WTC11 (cell line): Measurements from ENCODE around the gene TGDS. TPM values are rescaled to one million over a fixed set of nuclear protein-coding genes. Genes with fewer than 3 reads are reported as not detected.

Experiments used
- ATAC-seq: fragments of 200-7000 bp; cut with Tn5 transposase; 2 replicates; pipeline ENCODE4 v1.10.0; 2021; ENCODE audit warnings: mild to moderate bottlenecking, moderate library complexity
- CTCF ChIA-PET: fragments of 300-600 bp; sonication (Branson Sonifier 250); formaldehyde crosslinking; loops from one replicate; lab custom pipeline; 2021; ENCODE audit warnings: antibody characterized with exemption; lab: Charles Lee
- POLR2A ChIA-PET: fragments of 350-600 bp; sonication (Branson Sonifier 250); formaldehyde crosslinking; loops from one replicate; lab custom pipeline; 2021; ENCODE audit warnings: antibody characterized with exemption; lab: Charles Lee
- DNase-seq: peaks from one replicate; pipeline ENCODE4 v3.0.0; 2021; ENCODE audit warnings: low spot score
- H3K27ac Mint-ChIP-seq: 2 replicates; pipeline ENCODE4 v1.8.0; 2021; ENCODE audit warnings: mixed read lengths
- H3K27me3 Mint-ChIP-seq: 2 replicates; pipeline ENCODE4 v1.8.0; 2021; ENCODE audit warnings: low read depth, mild to moderate bottlenecking, moderate library complexity, mixed read lengths
- H3K36me3 Mint-ChIP-seq: 2 replicates; pipeline ENCODE4 v1.8.0; 2021; ENCODE audit warnings: mixed read lengths
- H3K4me1 Mint-ChIP-seq: 2 replicates; pipeline ENCODE4 v1.8.0; 2022; ENCODE audit warnings: mixed read lengths
- H3K4me3 Mint-ChIP-seq: 2 replicates; pipeline ENCODE4 v1.8.0; 2021; ENCODE audit warnings: mild to moderate bottlenecking, moderate library complexity, mixed read lengths
- H3K9me3 Mint-ChIP-seq: 2 replicates; pipeline ENCODE4 v1.8.0; 2021; ENCODE audit warnings: mixed read lengths
- CREB1 ChIP-seq: sonication (generic); formaldehyde crosslinking; IDR thresholded peaks from 2 replicates; pipeline ENCODE4 v1.8.0; 2023; ENCODE audit warnings: mild to moderate bottlenecking, missing genetic modification reagents
- ELF4 ChIP-seq: sonication (generic); formaldehyde crosslinking; IDR thresholded peaks from 2 replicates; pipeline ENCODE4 v1.8.1; 2022; ENCODE audit warnings: low read depth, mild to moderate bottlenecking, moderate library complexity, missing genetic modification reagents
- ESRRA ChIP-seq: sonication (generic); formaldehyde crosslinking; IDR thresholded peaks from 2 replicates; pipeline ENCODE4 v1.8.1; 2022; ENCODE audit warnings: mild to moderate bottlenecking, missing genetic modification reagents, borderline replicate concordance
- FOXP1 ChIP-seq: sonication (generic); formaldehyde crosslinking; IDR thresholded peaks from 2 replicates; pipeline ENCODE4 v1.8.0; 2022; ENCODE audit warnings: missing genetic modification reagents, mild to moderate bottlenecking, moderate library complexity, borderline replicate concordance
- GTF2I ChIP-seq: fragments of 250-450 bp; sonication (Bioruptor Pico); conservative IDR thresholded peaks from 2 replicates; pipeline ENCODE4 v1.4.0; 2021; ENCODE audit warnings: mild to moderate bottlenecking
- HMGA2 ChIP-seq: fragments of 250-450 bp; sonication (Bioruptor Pico); IDR thresholded peaks from 2 replicates; pipeline ENCODE4 v1.4.0; 2021; ENCODE audit warnings: mild to moderate bottlenecking, moderate library complexity
- NFATC4 ChIP-seq: fragments of 250-450 bp; sonication (Bioruptor Pico); IDR thresholded peaks from 2 replicates; pipeline ENCODE4 v1.9.0; 2021; ENCODE audit warnings: mild to moderate bottlenecking
- NFE2L1 ChIP-seq: sonication (generic); formaldehyde crosslinking; IDR thresholded peaks from 2 replicates; pipeline ENCODE4 v1.8.1; 2023; ENCODE audit warnings: missing genetic modification reagents
- NR2C2 ChIP-seq: sonication (generic); formaldehyde crosslinking; IDR thresholded peaks from 2 replicates; pipeline ENCODE4 v1.8.0; 2022; ENCODE audit warnings: mild to moderate bottlenecking, missing genetic modification reagents
- NR3C1 ChIP-seq: sonication (generic); formaldehyde crosslinking; conservative IDR thresholded peaks from 2 replicates; pipeline ENCODE4 v1.8.1; 2023; ENCODE audit warnings: low read depth, mild to moderate bottlenecking, missing genetic modification reagents
- RORB ChIP-seq: fragments of 250-450 bp; sonication (Bioruptor Pico); IDR thresholded peaks from 2 replicates; pipeline ENCODE4 v1.9.0; 2021; ENCODE audit warnings: mild to moderate bottlenecking
- TEAD1 ChIP-seq: sonication (generic); formaldehyde crosslinking; IDR thresholded peaks from 2 replicates; pipeline ENCODE4 v1.8.0; 2022; ENCODE audit warnings: mild to moderate bottlenecking, missing genetic modification reagents
- ZNF121 ChIP-seq: sonication (generic); formaldehyde crosslinking; IDR thresholded peaks from 2 replicates; pipeline ENCODE4 v1.8.0; 2023; ENCODE audit warnings: missing genetic modification reagents
- ZNF671 ChIP-seq: fragments of 250-450 bp; sonication (Bioruptor Pico); IDR thresholded peaks from 2 replicates; pipeline ENCODE4 v1.8.0; 2021; ENCODE audit warnings: mild to moderate bottlenecking
- total RNA-seq: library from RNA; stranded (reverse); gene quantifications from 3 replicates; pipeline ENCODE4 v1.2.3, GENCODE V29; 2021
- TF ChIP-seq, protein P1 (sequence below): sonication (generic); formaldehyde crosslinking; IDR thresholded peaks from 2 replicates; pipeline ENCODE4 v1.8.1; 2022; ENCODE audit warnings: low read depth, mild to moderate bottlenecking, moderate library complexity, missing genetic modification reagents, borderline replicate concordance
- TF ChIP-seq, protein P2 (sequence below): sonication (generic); formaldehyde crosslinking; IDR thresholded peaks from 2 replicates; pipeline ENCODE4 v1.8.1; 2023; ENCODE audit warnings: mild to moderate bottlenecking, missing genetic modification reagents
- TF ChIP-seq, protein P3 (sequence below): fragments of 250-450 bp; sonication (Bioruptor Pico); IDR thresholded peaks from 2 replicates; pipeline ENCODE4 v1.8.0; 2021; ENCODE audit warnings: mild to moderate bottlenecking
- TF ChIP-seq, protein P4 (sequence below): sonication (generic); formaldehyde crosslinking; IDR thresholded peaks from 2 replicates; pipeline ENCODE4 v1.8.0; 2022; ENCODE audit warnings: missing genetic modification reagents
- TF ChIP-seq, protein P5 (sequence below): sonication (generic); formaldehyde crosslinking; IDR thresholded peaks from 2 replicates; pipeline ENCODE4 v1.8.1; 2022; ENCODE audit warnings: mild to moderate bottlenecking, moderate library complexity, missing genetic modification reagents
- TF ChIP-seq, protein P6 (sequence below): sonication (generic); formaldehyde crosslinking; IDR thresholded peaks from 2 replicates; pipeline ENCODE4 v1.8.0; 2022; ENCODE audit warnings: mild to moderate bottlenecking, missing genetic modification reagents
- TF ChIP-seq, protein P7 (sequence below): sonication (generic); formaldehyde crosslinking; IDR thresholded peaks from 2 replicates; pipeline ENCODE4 v1.8.0; 2022; ENCODE audit warnings: mild to moderate bottlenecking, missing genetic modification reagents

Gene TGDS
- total RNA-seq, 1 experiment from 2014 or later = 12.5 TPM

DNA sequence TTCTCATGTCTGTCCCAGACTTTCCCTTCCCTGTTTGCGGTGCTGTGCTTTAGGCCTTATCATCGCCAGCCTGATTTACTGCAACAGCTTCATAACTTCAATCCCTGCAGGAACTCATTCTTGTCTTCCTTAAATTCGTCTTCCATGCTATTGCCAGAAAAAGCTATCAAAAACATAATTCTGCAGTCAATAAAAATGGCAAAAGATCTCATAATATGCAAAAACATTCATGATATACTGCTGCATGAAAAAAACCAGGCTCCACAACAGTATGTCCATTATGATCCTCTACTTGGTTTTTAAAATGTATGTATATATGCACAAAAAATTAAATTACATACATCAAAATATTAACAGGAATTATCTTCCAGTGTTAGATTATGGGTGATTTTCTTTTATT, 28.4 kb downstream of the TGDS start:
- POLR2A ChIA-PET = no interaction called here
- H3K4me1 Mint-ChIP-seq = peaks cover 7% of the 10 kb centered on the region

DNA sequence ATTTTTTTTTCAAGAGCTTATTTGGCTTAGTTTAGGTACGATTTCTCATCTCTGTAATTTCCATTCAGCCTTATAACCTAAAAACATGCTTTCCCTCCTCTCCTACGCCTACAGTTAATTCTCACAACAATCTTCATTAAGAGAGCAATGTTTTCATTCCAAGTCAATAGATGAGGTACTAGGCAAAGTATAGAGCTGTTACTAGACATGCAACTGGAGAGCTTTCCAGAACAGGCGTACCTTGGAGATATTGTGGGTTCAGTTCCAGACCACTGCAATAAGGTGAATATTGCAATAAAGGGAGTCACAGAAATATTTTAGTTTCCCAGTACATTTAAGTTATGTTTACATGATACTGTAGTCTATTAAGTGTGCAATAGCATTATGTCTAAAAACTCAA, 34.8 kb downstream of the TGDS start:
- Mint-ChIP-seq H3K27me3 (no peaks in the 10 kb centered on the region), H3K9me3 (peaks cover 9% of the 10 kb centered on the region), H3K27ac (no peak overlapping the region), H3K4me1 (peaks cover 12% of the 10 kb centered on the region), H3K4me3 (no peak overlapping the region), H3K36me3 (peaks cover 7% of the 10 kb centered on the region)
- ChIA-PET CTCF (interaction anchor here (0.9 to 1.2 kb wide), 2 partner anchors 57 to 59 kb away, joined by 4 read pairs; no protein-coding TSS in a partner anchor), POLR2A (no interaction called here)
- DNase-seq = no peak
- no peak for ATAC-seq
- TF ChIP-seq ESRRA (CRISPR knock-in tag) = no peak
- TF ChIP-seq GTF2I = no peak
- TF ChIP-seq ZNF121 (CRISPR knock-in tag) = no peak
- TF ChIP-seq, protein P1, sequence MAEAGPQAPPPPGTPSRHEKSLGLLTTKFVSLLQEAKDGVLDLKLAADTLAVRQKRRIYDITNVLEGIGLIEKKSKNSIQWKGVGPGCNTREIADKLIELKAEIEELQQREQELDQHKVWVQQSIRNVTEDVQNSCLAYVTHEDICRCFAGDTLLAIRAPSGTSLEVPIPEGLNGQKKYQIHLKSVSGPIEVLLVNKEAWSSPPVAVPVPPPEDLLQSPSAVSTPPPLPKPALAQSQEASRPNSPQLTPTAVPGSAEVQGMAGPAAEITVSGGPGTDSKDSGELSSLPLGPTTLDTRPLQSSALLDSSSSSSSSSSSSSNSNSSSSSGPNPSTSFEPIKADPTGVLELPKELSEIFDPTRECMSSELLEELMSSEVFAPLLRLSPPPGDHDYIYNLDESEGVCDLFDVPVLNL (CRISPR knock-in tag) = no peak
- TF ChIP-seq, protein P2, sequence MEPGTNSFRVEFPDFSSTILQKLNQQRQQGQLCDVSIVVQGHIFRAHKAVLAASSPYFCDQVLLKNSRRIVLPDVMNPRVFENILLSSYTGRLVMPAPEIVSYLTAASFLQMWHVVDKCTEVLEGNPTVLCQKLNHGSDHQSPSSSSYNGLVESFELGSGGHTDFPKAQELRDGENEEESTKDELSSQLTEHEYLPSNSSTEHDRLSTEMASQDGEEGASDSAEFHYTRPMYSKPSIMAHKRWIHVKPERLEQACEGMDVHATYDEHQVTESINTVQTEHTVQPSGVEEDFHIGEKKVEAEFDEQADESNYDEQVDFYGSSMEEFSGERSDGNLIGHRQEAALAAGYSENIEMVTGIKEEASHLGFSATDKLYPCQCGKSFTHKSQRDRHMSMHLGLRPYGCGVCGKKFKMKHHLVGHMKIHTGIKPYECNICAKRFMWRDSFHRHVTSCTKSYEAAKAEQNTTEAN (CRISPR knock-in tag) = no peak
- no peak for TF ChIP-seq NR3C1 (CRISPR knock-in tag)
- no peak for TF ChIP-seq NFATC4
- TF ChIP-seq, protein P3, sequence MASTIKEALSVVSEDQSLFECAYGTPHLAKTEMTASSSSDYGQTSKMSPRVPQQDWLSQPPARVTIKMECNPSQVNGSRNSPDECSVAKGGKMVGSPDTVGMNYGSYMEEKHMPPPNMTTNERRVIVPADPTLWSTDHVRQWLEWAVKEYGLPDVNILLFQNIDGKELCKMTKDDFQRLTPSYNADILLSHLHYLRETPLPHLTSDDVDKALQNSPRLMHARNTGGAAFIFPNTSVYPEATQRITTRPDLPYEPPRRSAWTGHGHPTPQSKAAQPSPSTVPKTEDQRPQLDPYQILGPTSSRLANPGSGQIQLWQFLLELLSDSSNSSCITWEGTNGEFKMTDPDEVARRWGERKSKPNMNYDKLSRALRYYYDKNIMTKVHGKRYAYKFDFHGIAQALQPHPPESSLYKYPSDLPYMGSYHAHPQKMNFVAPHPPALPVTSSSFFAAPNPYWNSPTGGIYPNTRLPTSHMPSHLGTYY (CRISPR knock-in tag) = no peak
- TF ChIP-seq, protein P4, sequence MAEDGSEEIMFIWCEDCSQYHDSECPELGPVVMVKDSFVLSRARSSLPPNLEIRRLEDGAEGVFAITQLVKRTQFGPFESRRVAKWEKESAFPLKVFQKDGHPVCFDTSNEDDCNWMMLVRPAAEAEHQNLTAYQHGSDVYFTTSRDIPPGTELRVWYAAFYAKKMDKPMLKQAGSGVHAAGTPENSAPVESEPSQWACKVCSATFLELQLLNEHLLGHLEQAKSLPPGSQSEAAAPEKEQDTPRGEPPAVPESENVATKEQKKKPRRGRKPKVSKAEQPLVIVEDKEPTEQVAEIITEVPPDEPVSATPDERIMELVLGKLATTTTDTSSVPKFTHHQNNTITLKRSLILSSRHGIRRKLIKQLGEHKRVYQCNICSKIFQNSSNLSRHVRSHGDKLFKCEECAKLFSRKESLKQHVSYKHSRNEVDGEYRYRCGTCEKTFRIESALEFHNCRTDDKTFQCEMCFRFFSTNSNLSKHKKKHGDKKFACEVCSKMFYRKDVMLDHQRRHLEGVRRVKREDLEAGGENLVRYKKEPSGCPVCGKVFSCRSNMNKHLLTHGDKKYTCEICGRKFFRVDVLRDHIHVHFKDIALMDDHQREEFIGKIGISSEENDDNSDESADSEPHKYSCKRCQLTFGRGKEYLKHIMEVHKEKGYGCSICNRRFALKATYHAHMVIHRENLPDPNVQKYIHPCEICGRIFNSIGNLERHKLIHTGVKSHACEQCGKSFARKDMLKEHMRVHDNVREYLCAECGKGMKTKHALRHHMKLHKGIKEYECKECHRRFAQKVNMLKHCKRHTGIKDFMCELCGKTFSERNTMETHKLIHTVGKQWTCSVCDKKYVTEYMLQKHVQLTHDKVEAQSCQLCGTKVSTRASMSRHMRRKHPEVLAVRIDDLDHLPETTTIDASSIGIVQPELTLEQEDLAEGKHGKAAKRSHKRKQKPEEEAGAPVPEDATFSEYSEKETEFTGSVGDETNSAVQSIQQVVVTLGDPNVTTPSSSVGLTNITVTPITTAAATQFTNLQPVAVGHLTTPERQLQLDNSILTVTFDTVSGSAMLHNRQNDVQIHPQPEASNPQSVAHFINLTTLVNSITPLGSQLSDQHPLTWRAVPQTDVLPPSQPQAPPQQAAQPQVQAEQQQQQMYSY (CRISPR knock-in tag) = no peak
- no peak for TF ChIP-seq CREB1 (CRISPR knock-in tag)
- no peak for TF ChIP-seq NFE2L1 (CRISPR knock-in tag)
- TF ChIP-seq TEAD1 (CRISPR knock-in tag) = no peak
- TF ChIP-seq NR2C2 (CRISPR knock-in tag) = no peak
- TF ChIP-seq HMGA2 = no peak
- TF ChIP-seq, protein P5, sequence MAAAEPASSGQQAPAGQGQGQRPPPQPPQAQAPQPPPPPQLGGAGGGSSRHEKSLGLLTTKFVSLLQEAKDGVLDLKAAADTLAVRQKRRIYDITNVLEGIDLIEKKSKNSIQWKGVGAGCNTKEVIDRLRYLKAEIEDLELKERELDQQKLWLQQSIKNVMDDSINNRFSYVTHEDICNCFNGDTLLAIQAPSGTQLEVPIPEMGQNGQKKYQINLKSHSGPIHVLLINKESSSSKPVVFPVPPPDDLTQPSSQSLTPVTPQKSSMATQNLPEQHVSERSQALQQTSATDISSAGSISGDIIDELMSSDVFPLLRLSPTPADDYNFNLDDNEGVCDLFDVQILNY (CRISPR knock-in tag) = no peak
- TF ChIP-seq ZNF671 = no peak
- TF ChIP-seq, protein P6, sequence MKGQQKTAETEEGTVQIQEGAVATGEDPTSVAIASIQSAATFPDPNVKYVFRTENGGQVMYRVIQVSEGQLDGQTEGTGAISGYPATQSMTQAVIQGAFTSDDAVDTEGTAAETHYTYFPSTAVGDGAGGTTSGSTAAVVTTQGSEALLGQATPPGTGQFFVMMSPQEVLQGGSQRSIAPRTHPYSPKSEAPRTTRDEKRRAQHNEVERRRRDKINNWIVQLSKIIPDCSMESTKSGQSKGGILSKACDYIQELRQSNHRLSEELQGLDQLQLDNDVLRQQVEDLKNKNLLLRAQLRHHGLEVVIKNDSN (CRISPR knock-in tag) = no peak
- TF ChIP-seq, protein P7, sequence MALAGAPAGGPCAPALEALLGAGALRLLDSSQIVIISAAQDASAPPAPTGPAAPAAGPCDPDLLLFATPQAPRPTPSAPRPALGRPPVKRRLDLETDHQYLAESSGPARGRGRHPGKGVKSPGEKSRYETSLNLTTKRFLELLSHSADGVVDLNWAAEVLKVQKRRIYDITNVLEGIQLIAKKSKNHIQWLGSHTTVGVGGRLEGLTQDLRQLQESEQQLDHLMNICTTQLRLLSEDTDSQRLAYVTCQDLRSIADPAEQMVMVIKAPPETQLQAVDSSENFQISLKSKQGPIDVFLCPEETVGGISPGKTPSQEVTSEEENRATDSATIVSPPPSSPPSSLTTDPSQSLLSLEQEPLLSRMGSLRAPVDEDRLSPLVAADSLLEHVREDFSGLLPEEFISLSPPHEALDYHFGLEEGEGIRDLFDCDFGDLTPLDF (CRISPR knock-in tag) = no peak
- no peak for TF ChIP-seq RORB
- TF ChIP-seq ELF4 = no peak

More for the DNA sequence above, 28.4 kb downstream of the TGDS start:
- Mint-ChIP-seq H3K36me3 (peaks cover 32% of the 10 kb centered on the region), H3K27ac (no peak overlapping the region), H3K9me3 (no peaks in the 10 kb centered on the region), H3K4me3 (no peak overlapping the region), H3K27me3 (no peaks in the 10 kb centered on the region)
- TF ChIP-seq FOXP1 = no peak
- CTCF ChIA-PET = interaction anchor here (1.2 kb wide), 1 partner anchor 132 kb away, joined by 3 read pairs; no protein-coding TSS in a partner anchor
- no peak for DNase-seq
- no peak for ATAC-seq
